MV-4-11 (cell line): ENCODE data around the gene DNAH6.
"Not testable (repeated sequence)": the region's sequence is repeated elsewhere in the genome, so short reads cannot be mapped to it uniquely, and the experiment has no call there.

Source experiments
- DNase-seq: peaks from one replicate; lab custom pipeline; 2025; lab: John Stamatoyannopoulos, UW

DNAH6 gene, protein sequence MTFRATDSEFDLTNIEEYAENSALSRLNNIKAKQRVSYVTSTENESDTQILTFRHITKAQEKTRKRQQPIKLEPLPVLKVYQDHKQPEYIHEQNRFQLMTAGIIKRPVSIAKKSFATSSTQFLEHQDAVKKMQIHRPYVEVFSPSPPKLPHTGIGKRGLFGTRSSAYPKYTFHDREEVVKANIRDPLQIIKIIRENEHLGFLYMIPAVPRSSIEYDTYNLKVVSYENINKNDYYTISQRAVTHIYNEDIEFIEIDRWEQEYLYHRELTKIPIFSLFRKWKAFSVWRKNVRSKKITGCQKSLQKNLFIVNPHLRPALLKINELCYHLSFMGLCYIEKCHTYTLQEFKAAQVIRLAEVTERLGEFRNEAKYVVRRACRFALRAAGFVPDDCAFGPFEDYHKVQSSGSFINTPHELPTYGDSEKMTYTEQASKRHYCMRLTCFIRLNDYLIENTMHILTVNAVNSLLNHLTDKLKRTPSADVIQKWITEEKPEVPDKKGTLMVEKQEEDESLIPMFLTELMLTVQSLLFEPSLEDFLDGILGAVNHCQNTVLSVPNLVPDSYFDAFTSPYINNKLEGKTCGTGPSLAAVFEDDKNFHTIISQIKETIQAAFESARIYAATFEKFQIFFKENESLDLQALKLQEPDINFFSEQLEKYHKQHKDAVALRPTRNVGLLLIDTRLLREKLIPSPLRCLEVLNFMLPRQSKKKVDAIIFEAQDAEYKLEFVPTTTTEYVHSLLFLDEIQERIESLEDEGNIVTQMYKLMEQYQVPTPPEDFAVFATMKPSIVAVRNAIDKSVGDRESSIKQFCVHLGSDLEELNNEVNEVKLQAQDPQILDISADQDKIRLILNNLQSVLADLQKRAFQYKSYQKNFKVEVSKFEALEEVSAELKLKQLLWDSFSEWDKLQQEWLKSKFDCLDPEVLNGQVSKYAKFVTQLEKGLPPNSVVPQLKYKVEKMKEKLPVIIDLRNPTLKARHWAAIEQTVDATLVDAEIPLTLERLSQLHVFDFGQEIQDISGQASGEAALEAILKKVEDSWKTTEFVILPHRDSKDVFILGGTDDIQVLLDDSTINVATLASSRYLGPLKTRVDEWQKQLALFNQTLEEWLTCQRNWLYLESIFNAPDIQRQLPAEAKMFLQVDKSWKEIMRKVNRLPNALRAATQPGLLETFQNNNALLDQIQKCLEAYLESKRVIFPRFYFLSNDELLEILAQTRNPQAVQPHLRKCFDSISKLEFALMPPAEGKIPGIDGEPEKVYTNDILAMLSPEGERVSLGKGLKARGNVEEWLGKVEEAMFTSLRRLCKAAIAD (N-terminal part only)

DNA sequence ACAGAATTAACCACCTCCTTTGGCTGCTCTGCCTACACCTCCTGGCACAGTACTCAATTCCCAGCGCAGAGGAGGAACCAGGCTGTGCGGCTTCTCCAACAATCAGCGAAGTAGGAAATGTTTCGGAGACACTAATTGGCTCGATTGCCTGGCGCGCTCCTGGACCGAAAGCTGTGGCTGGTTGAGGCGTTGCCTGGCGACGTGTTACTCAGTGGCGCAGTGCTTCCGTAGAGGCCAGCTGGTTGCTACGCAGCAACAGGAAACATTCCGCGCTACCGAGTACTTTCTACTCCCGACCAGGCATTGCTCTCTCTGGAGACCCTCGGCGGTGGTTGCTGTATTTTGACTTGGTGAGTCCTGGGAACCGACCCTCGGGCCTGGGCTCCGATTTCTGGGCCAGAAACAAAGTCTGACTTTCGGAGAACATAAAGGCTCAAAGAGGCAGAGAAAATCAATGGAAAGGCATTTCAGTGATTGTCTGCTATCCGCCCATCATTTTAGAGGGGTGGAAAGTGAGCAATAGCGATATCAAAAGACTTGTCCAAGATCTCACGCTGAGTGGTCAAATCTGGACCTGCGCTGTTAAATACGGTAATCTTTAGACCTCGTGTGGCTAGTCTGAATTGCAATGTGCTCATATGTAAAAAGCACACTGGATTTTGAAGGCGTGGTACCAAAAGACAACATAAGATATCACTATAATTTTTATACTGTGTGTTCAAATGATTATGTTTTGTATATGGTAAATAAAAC lies at the start of gene DNAH6:
Gene DNAH6 (plus strand): TSS at position 265 of the 753 bp plus-strand sequence. CDS start 1,329 bp downstream, outside the sequence.
- DNase-seq = peak; percentile 93

DNA sequence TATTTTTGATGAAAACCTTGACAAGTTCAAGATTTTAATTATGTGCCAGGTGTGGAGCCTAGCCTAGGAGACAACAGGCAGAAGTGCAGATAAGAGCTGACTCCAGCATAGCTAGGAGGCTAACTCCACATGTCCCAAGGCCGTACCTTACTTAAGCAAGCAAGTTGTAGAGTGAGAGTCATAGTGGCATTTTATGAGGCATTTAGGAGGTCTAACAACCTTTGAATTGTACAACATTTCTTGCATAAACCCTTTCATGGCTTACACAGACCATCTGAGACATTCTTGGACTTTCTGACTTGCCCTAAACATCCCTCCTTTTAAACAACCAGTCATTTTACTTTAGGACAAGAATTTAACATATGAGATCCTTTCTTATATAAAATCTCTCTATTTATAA lies 48.9 kb upstream of the DNAH6 start:
- no peak for DNase-seq

DNA sequence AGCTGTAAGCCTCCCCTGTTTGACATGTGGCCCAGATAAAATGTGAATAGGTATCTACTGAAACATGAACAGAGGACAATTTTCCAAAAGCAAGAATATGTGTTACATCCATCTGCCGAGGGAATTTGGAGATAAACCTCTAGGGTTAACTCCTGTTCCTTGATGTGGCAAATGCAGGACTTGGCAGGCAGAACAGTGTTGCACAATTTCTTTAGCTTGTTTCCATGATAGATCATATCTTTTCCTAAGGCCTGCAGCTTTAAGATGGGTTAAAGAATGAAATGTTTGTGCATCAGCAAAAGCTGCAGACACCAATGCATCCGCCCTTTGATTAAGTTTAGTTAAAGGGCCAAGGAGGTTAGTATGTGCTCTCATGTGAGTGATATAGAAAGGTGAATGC lies 43.9 kb upstream of the DNAH6 start:
- not testable (repeated sequence) for DNase-seq

DNA sequence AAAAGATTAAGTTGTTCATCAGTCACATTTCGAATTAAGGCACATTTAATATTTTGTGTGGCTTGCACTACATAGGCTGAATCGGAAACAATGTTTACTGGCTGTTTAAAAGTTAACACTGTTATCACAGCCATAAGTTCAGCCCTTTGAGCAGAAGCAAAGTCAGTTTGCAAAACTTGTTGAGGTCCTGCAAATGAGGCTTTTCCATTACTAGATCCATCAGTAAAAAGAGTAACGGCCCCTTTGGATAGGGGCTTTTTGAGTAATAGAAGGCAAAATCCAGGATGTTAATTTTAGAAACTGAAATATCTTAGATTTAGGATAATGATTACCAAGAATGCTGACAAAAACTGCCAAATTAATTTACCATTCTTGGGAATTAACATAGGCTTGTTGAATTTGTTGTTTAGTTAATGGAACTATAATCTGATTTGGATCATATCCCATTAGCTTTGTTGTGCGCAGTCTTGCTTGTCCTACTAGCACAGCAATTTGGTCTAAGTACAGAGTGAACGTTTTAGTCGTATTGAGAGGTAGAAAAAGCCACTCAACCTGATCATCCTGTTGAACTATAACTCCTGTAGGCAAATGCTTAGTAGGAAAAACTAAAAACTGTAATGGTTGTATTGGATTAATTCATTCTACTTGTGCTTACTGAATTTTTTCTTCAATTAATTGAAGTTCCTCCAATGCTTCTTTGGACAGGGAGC lies 43.3 kb upstream of the DNAH6 start:
- DNase-seq = no peak

DNA sequence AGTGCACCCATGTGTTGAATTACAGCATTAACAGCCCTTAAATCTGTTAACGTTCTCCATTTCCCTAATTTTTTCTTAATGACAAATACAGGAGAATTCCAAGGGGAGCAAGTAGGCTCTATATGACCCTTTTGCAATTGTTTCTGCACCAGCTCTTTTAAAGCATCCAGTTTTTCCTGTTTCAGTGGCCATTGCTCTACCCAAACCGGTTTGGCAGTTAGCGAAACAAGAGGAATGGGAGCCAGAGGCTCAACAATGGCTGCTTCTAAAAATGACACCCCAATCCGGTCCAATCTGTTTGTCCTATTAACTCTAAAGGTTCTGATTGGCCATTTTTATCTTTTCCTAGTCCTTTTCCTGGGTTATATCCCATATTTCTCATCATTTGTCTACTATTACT lies 42.1 kb upstream of the DNAH6 start:
- no peak for DNase-seq

DNA sequence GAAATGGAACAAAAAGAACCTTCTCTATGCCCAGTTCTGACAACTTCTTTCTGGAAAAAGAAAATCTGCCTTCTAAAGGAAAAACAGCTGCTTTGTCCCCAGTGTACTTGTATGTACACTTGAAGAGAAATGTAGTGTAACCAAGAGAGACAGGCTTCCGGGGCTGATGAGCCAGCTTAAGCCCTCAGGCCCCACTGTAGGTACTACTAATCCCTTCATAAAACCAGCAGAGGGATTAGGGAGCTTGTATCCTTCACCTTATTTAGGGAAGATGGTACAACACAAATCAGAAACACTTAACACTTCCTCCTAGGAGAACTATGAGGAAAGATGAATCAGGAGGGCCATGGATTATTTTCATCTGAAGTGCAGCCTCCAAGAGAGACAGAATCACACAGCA lies 38.4 kb upstream of the DNAH6 start:
- DNase-seq = no peak

DNA sequence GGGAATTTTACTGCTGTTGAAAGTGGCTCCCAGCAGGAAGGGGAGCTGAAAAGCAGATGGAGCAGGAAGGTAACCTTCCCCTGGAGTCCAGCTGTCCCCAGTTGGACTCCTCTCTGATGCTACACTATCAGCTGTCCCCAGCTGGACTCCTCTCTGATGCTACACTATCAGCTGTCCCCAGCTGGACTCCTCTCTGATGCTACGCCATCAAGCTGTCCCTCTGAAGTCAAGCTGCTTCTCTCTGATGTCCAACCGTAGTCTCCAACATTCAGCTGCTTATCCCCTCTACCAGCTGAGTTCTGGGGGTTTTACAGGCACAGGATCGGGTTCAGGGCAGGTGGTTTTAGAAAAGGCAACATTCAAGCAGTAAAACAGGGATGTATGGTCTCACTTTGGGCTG lies 37.4 kb upstream of the DNAH6 start:
- no peak for DNase-seq

DNA sequence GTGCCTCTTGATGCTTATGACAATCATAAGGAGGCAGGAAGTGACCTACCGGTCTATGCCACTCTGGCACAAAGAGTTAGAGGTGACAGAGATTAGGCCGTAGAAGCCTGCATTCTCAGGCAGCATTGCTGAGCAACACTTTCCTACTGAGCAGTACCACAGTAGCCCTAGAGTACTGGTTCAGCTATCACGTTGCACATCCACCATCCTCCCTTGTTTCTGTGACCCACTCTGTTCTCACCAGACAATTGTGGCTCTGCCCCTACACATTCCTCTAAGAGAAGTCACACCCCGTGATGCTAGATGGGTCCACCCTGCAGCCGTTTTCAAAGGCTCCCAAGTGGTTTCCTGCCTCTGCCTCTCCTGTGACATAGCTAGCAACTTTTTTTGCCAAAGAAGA lies 34.6 kb upstream of the DNAH6 start:
- no peak for DNase-seq

DNA sequence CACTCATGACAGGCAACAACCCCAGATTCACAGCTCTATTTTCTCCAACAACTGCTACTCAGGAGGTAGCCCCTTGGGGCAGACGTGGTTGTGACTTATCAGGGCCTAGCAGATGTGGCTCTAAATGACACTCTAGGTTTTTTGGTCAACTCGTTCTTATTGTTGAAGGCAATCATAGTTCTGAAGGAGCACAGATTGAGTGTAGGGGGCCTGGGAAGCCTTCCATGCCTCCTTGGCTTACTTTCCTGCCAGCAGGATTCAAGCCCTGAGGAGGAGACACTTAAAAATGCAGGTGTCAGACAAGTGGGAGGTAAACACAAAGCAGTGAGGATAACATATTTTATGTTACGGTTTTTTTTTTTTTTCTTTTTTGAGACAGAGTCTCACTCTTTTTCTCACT lies 33.7 kb upstream of the DNAH6 start:
- no peak for DNase-seq

DNA sequence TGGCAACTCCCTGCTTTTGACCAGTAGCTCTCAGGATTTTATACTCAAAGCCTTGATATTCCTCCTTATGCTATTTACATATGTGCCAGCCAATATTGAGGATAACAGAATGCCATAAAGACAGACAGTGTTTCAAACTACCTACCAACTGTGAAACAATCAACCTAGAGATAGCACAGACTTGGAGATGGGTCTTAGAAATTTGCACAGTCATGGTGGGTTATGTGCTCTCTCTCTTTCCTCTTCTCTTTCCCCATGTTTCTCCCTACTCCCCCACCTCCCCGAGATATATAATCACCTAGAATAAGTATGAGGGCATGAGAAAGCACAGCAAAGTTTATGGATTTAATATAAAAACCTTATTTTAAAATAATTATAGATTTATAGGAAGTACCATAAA lies 33.0 kb upstream of the DNAH6 start:
- DNase-seq = no peak

DNA sequence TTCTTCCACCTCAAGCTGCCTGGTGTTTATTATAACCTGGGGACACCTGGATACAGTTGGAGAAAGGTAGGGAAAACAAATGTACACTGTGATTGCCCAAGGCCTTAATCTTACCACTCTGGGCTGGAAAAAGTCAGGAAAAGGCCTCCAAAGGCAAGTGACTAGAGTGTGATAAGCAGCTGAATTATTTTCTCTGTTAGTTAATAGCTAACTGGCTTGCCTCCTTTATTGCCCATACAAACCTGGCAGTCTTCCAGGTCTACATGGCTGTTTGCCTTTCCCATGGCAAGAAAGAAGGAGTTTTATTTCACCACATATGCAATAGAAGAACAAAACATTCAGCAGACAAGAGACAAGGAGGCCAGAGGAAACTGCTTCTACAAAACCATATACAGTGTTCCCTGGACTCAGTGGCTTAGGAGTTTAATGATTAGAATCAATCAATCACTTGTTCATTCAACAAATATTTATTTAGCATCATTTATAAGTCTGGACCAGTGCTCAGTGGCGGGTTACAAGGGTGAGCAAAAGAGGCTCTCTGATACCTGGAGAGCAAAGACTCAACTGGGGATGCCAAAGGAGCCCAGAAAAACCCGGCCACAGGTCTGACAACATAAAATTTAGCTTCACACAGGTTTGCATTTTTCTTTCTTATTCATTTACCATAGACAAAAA lies 29.7 kb upstream of the DNAH6 start:
- no peak for DNase-seq

DNA sequence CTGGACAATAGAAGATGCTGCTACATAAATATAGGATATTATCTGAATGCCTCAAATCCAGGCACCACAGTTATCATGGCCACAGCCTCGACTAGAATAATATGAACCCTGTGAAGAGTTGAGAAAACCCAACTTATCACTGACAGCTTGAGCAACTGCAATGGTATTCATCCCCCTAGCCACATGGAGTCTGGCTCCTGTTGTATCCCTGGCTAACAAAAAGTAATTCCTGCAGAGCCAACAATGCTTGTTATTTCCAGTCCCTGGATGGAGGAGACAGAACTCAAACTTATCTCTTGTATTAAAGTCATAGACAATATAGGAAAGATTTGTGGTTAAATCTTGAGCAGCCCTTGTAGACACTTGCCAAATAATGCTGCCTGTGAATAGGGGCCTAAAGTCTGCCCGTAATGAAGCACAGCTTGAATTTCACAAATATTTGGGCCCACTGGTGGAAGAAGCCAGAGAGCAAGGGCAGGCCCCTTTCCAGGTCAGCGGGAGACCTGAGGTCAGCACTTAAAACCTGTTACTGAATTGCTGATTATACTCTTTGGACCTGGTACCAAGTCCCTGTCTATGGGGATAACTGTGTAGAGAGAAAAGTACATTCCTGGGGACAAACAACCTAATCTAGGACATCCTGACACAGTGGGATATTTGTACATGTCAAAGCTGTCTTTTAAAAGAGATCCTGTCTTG lies 28.9 kb upstream of the DNAH6 start:
- DNase-seq = no peak

DNA sequence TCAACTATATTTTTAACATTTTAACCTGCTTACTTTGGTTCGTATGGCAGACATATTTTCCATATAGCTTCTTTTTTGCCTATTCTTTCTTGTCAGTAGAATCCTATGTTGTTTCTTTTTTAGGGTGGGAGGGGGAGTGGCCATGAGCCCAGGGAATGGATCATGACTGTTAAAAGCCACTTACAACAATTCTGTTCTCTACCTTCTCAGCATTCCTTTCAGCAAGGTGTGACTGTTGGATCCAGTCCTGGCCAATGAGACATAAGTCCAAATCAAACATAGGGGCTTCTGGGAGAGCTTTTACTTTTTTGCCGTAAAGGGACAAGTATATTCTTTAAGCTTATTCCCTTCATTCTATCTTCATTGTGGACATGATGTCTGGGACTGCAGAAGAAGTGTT lies 25.0 kb upstream of the DNAH6 start:
- DNase-seq = no peak

DNA sequence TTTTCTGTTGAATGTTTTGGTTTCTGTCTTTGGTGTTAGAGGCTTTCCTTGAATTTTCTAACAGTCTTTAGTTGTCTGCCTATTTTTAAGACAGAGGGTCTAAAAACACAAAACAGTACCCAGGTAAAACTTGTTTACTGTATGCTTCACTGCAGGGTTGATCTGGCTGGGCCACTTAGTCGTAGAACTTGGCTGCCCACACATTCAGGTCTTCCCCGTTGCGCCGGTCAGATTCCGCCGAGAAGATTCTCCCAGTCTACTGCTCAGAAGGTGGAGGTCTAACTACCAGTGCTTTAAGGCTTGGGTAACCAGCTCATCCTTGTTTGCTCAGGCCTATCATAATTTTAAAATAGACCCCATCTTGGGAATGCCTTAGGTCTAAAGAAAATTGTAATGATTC lies 24.6 kb upstream of the DNAH6 start:
- DNase-seq = no peak

DNA sequence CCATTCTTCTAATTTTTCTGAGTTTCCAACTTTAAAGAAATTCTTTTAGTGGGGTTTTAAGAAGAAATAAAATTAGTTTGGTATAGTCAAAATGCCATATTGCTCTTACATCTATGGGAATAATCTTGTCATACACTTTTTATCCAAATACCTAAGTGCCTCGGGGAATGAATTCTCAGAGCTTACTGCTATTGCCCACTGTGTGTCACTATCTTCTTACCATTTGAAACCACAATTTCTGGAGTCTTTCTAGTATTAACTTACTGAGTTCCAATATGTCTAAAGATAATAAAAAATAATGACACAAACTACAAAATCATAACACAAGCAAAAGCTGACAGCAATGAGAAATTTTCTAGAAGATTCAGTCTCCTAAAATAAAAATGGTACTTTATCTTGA lies 23.7 kb upstream of the DNAH6 start:
- no peak for DNase-seq

DNA sequence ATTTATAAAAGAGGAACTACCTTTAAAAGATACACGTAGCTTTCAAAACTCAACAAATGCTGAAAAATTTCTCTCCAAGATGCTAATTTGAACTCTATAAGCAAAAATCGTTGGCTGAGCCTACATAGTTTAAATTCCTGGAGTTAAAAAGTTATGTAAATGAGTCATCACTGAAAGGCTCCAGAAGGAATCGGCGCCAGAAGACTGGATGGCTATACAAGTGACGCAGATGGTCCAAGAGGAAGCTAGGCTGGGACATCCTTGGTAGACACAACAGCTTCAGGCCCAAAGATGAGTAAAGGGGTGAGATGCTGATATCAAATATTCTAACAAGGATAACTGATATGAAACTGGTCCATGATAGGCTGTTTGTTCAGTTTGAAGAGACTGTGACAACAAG lies 22.8 kb upstream of the DNAH6 start:
- DNase-seq = no peak

DNA sequence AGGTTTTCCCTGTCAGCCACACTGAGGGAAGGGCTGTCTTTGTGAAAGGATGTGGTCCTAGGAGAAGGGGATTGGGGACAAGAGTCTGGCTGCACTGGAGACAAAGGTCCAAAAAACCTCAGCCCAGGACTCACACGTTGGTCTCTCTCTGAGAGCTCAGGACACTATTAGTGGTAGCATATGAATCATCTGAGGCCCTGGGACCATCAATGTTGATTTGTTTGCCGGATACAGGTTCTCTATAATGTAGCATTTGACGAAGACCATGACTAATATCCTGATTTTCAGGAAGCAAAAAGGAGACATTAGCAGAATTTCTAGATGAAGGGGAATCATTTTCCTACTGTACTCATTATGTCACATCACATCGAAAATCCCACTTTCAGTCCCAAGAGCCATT lies 22.2 kb upstream of the DNAH6 start:
- DNase-seq = no peak

DNA sequence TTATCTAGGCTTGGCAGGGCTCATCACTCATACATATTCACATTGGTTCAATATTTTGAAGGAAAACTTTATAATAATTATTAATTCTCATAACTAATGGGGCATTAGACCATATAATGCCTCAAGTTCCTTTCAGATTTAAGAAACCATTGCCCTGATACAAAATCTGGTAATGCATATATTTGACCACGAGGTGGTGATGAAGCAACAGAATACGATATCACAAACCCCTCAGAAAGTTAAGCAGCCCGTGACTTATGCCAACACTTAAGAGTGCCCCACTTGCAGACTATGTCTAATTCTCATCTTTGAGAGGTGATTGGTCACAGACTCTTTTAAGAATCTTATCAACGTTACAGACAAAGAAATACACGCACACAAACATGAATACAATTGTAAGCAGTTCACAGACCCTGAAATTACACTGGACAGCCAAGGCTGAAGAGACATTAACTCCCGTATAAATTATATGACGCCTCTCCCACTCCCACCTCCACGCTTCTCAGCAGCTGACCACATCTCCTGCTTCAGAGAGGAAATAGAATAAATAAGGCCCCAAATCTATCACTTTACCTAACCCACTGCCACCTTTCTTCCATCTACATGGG lies 20.7 kb upstream of the DNAH6 start:
- DNase-seq = peak; percentile 47

DNA sequence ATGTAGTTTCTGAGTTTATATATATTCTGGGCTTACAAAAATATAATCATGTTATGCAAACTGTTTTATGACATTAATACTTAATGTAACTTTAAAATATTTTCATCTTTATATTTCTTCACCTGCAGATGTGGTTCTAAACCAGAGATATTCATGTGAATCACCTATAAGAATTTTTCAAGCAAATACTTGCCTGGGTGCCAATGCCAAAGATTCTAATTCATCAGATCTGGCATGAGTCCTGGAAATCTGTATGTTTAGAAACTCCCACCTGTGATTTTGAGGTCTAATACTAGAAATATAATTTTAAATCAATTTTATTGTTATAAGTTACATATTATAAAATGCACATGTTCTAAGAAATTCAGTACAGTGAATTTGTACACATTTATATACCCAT lies 19.9 kb upstream of the DNAH6 start:
- DNase-seq = no peak
